ENCODE results near the gene TBC1D8.
"Not testable (repeated sequence)": the region's sequence is repeated elsewhere in the genome, so short reads cannot be mapped to it uniquely, and the experiment has no call there.

The TBC1D8 gene

DNA sequence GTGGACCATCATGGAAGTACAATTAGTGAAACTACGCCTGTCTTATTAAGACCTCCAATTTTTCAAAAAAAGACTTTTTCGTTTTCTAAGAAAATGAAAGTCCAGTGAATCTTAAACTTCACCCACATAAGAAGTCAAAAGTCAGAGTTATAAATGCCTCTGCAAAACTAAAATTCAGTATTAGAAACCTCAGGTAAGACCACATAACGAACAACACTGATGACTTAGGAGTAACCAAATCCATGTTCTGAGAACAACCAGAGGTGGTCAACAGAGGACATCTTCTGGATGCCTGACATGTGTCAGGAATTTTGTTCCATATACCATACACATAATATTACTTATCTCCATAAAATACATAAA, 86.7 kb downstream of the TBC1D8 start:
- no peak for DNase-seq (ENCODE audit: low read depth in 2 of 2)

GRCh38 chr2:101064125-101064502, 87.1 kb downstream of the TBC1D8 start:
- no peak for DNase-seq (ENCODE audit: low read depth in 2 of 2)

DNA sequence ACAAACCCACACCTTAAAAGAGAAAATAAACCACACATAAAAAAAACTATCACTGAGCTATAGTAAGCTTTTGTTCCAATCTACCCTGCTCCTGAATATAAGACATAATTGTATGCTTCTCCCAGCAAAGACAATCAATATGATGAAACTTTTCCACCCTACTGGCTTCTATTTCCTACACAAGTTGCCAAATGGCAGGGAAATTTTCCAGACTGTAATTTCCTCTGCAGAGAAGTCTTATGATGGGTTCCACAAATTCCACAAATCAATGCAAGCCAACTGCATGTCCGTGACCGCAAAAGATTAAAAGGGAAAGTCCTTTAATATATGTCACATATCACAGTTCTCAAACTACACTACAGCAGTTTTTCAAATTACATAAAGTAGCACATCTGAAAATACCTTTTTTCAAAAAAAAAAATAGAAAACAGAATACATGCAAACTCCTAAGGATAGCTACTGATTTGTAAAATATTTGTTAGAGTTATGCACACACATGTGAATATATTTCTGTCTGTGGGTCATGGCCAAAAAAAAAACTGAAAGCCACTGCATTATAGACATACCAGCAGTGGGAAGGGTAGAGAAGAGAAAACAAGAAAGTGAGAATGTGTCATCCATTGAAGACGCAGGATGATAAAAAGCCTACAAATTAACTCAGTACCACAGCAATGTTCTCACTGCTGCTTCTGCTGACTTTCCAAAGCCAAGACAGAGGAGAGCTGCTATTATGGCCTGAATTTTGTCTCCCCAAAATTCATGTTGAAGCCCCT, 87.6 kb downstream of the TBC1D8 start:
- DNase-seq (ENCODE audit: low read depth in 2 of 2) = peak; percentile 56 to 59

DNA sequence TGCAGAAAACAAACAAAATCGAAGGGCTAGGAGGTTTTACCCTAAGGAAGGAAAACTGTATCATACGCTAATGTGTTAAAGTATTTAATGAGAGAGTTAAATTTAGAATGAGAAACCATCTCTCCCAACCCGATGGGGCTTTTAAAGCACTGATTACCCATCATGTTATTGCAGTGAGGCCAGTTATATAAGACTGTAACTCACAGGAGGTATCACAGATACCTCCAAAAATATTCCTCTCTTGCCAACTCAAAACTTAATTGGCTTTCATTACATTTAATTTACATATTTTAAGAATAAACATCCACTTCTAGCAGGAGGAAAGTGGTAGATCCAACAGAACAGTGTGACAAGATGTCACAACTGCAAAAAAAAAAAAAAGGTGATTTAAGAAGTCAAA, 92.8 kb downstream of the TBC1D8 start:
- DNase-seq (ENCODE audit: low read depth in 2 of 2) = no peak

GRCh38 chr2:101057051-101057933, 93.9 kb downstream of the TBC1D8 start:
- DNase-seq (ENCODE audit: low read depth in 2 of 2) = no peak

DNA sequence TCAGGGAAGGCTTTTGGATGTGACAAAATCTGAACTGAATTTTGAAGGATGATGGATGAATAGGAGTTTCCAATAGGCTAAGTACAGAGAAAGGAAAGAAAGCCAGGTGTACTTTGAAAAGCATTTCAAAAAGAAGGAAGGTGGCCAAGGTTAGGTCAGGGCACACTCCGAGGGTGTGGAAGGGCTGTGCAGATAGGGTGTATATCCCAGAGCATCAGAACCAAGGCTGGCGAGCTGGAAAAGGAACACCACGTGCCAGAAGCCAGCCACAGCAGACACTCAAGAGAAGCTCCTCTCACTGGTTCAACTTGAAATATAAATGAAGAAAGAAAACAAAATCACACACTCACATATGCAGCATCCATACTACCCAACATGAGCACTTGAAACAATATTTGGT, 98.1 kb downstream of the TBC1D8 start:
- DNase-seq (ENCODE audit: low read depth in 2 of 2) = no peak

DNA sequence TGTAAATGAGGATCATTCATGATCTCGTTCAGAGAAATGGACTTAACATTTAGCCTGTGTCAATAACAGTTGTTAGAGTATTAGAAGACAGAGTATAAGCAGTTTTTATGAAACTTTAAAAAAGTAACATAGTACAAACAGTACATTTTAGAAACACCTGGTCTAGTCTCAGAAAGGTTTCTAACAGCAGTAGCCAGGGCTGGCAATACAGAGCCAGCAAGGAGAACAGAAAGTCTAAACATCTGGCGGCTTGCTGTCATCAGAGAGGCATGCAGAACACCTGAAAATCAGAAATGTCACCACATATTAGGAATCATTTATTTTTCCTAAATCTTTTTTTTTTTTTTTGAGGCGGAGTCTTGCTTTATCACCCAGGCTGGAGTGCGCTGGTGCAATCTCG, 99.0 kb downstream of the TBC1D8 start:
- DNase-seq (ENCODE audit: low read depth in 2 of 2) = no peak

- not testable (repeated sequence) for DNase-seq (ENCODE audit: low read depth in 2 of 2)
These were observed 100.3 kb downstream of the TBC1D8 start for GRCh38 chr2:101050886-101051285.

DNA sequence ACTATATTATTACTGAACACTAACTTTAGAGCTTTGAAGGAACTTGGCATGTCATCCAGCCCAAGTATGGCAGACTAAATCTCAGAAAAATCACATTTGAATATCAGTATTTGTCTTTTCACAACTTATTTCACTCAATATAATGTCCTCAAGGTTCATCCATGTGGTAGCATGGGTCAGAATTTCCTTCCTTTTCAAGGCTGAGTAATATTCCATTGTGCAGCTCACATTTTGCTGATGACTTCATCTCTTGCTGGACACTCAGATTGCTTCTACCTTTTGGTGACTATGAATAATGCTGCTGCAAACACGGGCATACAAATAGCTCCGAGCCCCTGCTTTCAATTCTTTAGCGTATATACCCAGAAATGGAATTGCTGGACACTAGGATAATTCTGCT, 102.4 kb downstream of the TBC1D8 start:
- DNase-seq (ENCODE audit: low read depth in 2 of 2) = no peak

DNA sequence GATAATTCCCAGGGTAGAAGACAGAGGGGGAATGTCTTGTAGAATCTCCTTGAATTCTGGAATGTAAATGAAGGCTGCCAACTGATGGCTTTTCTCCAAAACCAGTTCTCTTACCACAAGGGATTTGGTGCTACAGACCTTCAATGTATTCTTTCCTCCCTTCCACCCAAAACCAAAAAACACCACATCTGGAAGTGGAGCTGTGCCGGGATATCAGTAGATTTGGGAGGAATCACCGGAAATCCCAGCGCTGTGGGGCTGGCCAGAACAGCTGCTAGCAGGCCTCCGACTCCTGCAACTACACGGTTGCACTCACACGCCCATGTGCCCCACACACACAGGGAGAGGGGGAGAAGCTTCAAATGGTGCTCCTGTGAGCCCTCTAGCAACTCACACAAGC, 103.4 kb downstream of the TBC1D8 start:
- DNase-seq (ENCODE audit: low read depth in 2 of 2) = no peak

DNA sequence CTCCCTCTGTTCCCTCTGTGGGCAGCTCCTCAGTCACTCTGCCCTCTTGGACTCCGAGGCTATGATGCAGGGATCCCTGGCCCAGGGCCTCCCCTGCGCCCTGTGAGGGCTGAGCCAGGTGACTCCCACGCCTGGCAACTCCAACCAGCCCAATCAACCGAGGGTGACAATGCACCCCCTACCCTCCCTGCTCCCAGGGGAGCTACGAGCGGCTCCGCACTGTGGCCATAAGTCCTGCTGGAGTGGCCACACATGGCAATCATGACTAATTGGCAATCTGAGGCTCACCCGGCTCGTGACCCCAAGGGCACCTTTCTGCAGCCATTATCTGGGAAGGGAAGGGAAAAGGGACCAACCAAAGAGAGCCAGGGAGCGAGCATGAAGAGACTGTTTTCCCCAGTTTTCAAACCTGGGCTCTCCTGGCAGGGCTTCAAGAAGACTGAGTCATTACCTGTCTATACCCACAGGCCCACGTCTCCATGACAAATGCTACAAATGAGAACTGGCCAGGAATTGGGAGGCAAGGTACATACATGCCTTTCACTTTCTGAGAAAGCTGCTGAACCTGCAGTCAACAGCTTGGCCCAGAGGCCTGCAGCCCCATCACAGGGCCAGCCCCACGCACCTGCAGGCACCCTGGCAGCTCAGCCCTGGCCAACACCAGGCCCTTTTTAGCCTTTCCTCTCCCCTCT, 104.0 kb downstream of the TBC1D8 start:
- DNase-seq (ENCODE audit: low read depth in 2 of 2) = no peak

- DNase-seq (ENCODE audit: low read depth in 2 of 2) = no peak
These were observed 105.9 kb downstream of the TBC1D8 start for GRCh38 chr2:101045330-101045729.

DNA sequence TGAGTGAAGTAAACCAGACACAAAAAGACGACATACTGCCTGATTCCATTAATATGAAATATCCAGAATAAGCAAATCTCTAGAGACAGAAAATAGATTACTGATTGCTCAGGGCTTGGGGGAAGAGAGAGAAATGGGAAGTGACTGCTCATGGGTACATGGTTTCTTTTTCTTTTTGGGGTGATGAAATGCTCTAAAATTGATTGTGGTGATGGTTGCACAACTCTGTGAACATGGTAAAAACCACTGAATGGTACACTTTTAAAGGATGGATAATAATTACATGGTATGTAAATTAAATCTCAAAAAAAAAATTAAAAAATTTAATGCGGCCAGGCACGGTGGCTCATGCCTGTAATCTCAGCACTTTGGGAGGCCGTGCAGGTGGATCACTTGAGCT, 109.8 kb downstream of the TBC1D8 start:
- DNase-seq (ENCODE audit: low read depth in 2 of 2) = no peak

DNA sequence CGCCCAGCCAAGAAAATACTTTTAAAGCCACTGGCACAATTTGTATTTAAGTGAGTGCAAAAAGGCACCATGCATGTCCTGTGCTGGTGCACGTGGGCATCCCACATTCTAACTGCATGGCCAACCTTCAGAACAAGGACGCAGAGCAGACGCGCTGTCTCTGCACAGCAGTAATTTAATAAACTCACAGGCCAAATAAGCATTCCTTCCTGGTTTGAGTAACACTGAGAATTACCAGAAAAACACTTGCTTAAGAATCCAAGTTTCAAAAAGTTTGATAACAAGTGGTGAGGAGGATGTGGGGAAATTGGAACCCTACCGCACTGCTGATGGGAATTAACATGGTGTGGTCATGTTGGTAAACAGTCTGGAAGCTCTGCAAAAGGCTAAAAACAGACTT, 110.4 kb downstream of the TBC1D8 start:
- no peak for DNase-seq (ENCODE audit: low read depth in 2 of 2)

DNA sequence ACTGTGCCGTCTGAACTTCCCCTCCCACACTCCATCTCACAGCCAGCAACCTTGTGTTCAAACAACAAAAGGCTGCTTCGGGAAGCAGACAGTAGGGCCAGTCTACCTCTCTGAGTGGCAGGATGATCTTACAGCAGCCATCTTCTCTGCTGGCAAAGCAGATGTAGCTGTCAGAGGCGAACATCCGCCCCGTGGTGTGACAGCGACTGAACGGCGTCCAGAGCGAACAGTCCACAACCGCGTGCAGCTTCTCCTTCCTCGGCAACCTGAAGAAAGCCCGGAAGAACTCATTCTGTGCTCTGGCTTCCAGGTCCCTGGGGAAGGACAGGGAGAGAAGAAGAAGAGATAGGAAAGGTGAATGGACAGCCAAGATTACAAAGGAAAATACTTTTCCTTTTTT, 111.1 kb downstream of the TBC1D8 start:
- DNase-seq (ENCODE audit: low read depth in 2 of 2) = no peak

DNA sequence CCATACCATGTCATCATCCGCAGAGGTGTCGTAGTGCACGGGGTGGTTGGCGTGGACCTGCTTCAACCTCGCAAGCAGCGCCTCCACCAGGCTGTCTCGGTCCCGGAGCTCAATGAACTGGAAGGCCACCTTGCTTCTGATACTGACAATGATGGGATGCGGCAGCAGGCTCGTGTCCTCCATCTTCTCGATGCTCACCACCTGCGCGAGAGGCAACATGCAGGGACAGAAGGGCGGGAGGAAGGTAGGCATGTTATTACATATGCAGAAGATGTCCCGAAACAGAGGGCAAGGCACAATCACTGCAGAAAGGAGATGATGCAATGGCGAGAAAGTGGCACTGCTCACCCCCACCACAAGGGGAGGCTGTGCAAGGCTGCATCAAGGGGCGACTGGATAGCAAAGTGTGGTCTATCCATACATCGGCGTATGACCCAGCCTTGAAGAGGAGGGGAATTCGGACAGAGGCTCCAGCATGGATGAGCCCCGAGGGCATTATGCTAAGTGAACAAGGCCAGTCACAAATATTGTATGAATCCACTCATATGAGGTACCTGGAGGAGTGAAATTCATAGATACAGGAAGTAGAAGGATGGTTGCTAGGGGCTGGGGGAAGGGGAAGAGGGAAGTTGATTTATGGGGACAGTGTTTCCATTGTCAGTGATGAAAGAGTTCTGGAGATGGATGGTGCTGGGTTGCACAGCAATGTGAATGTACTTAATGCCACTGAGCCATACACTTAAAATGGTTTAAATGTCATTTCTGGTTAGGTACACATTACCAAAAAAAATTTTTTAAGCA, 112.5 kb downstream of the TBC1D8 start:
- no peak for DNase-seq (ENCODE audit: low read depth in 2 of 2)

- no peak for DNase-seq (ENCODE audit: low read depth in 2 of 2)
These were observed 113.9 kb downstream of the TBC1D8 start for GRCh38 chr2:101037161-101037755.

- peak; percentile 21 to 24 for DNase-seq (ENCODE audit: low read depth in 2 of 2)
These were observed 114.6 kb downstream of the TBC1D8 start for GRCh38 chr2:101036562-101036961.

GRCh38 chr2:101032084-101032776, 119.0 kb downstream of the TBC1D8 start:
- DNase-seq (ENCODE audit: low read depth in 2 of 2) = no peak

DNA sequence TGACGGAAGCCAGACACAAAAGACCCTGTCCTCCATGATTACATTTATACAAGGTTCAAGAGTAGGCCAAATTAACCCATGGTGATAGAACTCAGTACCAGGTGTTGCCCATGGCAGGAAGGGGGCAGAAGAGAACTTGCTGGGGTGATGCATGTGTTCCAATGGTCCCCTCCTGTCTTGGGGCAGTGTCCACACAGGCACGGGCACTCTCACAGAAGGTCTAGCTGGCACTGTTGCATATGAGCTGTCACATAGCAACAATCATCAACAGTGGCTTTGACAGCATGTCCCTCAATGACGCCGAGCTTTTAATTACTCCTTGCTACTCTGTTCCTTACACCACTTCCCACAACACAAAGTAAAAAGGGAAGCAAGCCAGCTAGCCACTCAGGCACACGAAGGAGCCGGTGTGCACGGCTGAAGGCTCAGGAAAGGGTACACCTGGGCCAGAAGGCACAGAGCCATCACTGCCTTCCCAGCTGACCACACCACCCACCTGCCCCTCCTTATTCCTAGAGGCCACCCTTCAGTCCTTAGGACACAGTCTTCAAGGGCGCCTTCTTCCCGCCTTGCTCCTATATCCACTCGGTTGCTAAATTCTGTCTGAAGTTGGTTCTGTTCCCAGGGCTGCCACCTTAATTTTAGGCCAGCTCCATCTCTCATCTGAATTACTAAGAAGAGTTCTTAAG, 120.2 kb downstream of the TBC1D8 start:
- no peak for DNase-seq (ENCODE audit: low read depth in 2 of 2)
